IMR-90 (cell line): ENCODE measurements around the gene GRAMD1C. TPM values are rescaled to one million over a fixed set of nuclear protein-coding genes. Genes with fewer than 3 reads are reported as not detected.

Source experiments
- ATAC-seq: fragments of 200-7000 bp; cut with Tn5 transposase; 2 replicates; pipeline ENCODE4 v1.9.1; 2020; ENCODE audit warnings: low read depth, mild to moderate bottlenecking, moderate library complexity
- BruUV-seq: library from RNA; stranded (reverse); fragments of 400-500 nt; replicated peaks from 2 replicates; lab custom pipeline; 2021; lab: Mats Ljungman, UMichigan
- CTCF ChIA-PET: fragments of 300-600 bp; formaldehyde crosslinking; extraction: SDS; loops from one replicate; lab custom pipeline; 2021; ENCODE audit warnings: antibody characterized with exemption; lab: Yijun Ruan, JAX
- POLR2A ChIA-PET: fragments of 300-600 bp; sonication (Branson Sonifier 250); formaldehyde crosslinking; loops from one replicate; lab custom pipeline; 2022; ENCODE audit warnings: antibody characterized with exemption; ENCODE audit not compliant: unreplicated experiment; lab: Charles Lee
- DNase-seq: peaks from one replicate; pipeline ENCODE4 v3.0.0; 2013
- H2AFZ ChIP-seq: replicated peaks from 2 replicates; pipeline ENCODE3; 2013; ENCODE audit warnings: low read length, mild to moderate bottlenecking; ENCODE audit not compliant: poor library complexity
- H2AK5ac ChIP-seq: 2 replicates; pipeline ENCODE4 v1.6.1; 2013; ENCODE audit warnings: low read depth, low read length, inconsistent platforms
- H2AK9ac ChIP-seq: replicated peaks from 2 replicates; pipeline ENCODE3; 2013; ENCODE audit warnings: mild to moderate bottlenecking, low read depth, low read length, moderate library complexity; ENCODE audit not compliant: poor library complexity
- H2BK120ac ChIP-seq: 2 replicates; pipeline ENCODE4 v1.6.1; 2013; ENCODE audit warnings: low read depth, low read length, inconsistent platforms
- H2BK15ac ChIP-seq: 3 replicates; pipeline ENCODE4 v1.6.1; 2013; ENCODE audit warnings: low read depth, low read length, inconsistent platforms
- H2BK20ac ChIP-seq: 2 replicates; pipeline ENCODE4 v1.6.1; 2013; ENCODE audit warnings: low read depth, mild to moderate bottlenecking, inconsistent platforms, low read length, moderate library complexity
- H2BK5ac ChIP-seq: 2 replicates; pipeline ENCODE4 v1.6.1; 2013; ENCODE audit warnings: mild to moderate bottlenecking, low read depth, low read length, inconsistent platforms; ENCODE audit not compliant: poor library complexity, severe bottlenecking
- H3K14ac ChIP-seq: replicated peaks from 2 replicates; pipeline ENCODE4 v1.6.1; 2013; ENCODE audit warnings: low read depth, low read length, inconsistent platforms
- H3K18ac ChIP-seq: 2 replicates; pipeline ENCODE4 v1.6.1; 2013; ENCODE audit warnings: low read depth, low read length, control low read depth
- H3K23ac ChIP-seq: 2 replicates; pipeline ENCODE4 v1.6.1; 2013; ENCODE audit warnings: low read depth, low read length, inconsistent platforms
- H3K27ac ChIP-seq: 2 replicates; pipeline ENCODE4 v1.5.1; 2013; ENCODE audit warnings: mild to moderate bottlenecking, control low read depth, low read length; ENCODE audit not compliant: insufficient read depth
- H3K27me3 ChIP-seq: 2 replicates; pipeline ENCODE4 v1.6.1; 2013; ENCODE audit warnings: low read length; ENCODE audit not compliant: control insufficient read depth, insufficient read depth
- H3K36me3 ChIP-seq: 2 replicates; pipeline ENCODE4 v1.6.1; 2013; ENCODE audit warnings: low read length, mixed read lengths; ENCODE audit not compliant: control insufficient read depth, insufficient read depth
- H3K4ac ChIP-seq: 2 replicates; pipeline ENCODE4 v1.6.1; 2013; ENCODE audit warnings: low read depth, low read length, inconsistent platforms
- H3K4me1 ChIP-seq: 2 replicates; pipeline ENCODE4 v1.6.1; 2013; ENCODE audit warnings: low read length, mixed read lengths; ENCODE audit not compliant: control insufficient read depth, insufficient read depth
- H3K4me2 ChIP-seq: 2 replicates; pipeline ENCODE4 v1.6.1; 2013; ENCODE audit warnings: low read depth, mild to moderate bottlenecking, control low read depth, low read length, moderate library complexity
- H3K4me3 ChIP-seq: 2 replicates; pipeline ENCODE4 v1.5.1; 2013; ENCODE audit warnings: low read depth, mild to moderate bottlenecking, control low read depth, low read length, moderate library complexity; ENCODE audit not compliant: insufficient read depth
- H3K56ac ChIP-seq: 2 replicates; pipeline ENCODE4 v1.6.1; 2013; ENCODE audit warnings: low read length, inconsistent platforms; ENCODE audit not compliant: insufficient read depth; ENCODE audit errors: extremely low read depth
- H3K79me1 ChIP-seq, 2 experiments: 2 replicates each; pipeline ENCODE4 v1.6.1; 2013; ENCODE audit warnings: low read length in 2 of 2, inconsistent platforms in 1 of 2, low read depth in 1 of 2
- H3K9ac ChIP-seq: 2 replicates; pipeline ENCODE4 v1.6.1; 2013; ENCODE audit warnings: low read depth, low read length, control low read depth
- H3K9me1 ChIP-seq: 2 replicates; pipeline ENCODE4 v1.6.1; 2013; ENCODE audit warnings: low read length, inconsistent platforms; ENCODE audit not compliant: insufficient read depth
- H3K9me3 ChIP-seq: 2 replicates; pipeline ENCODE4 v1.6.1; 2013; ENCODE audit warnings: low read length; ENCODE audit not compliant: control insufficient read depth, insufficient read depth
- H4K20me1 ChIP-seq: 2 replicates; pipeline ENCODE4 v1.6.1; 2013; ENCODE audit warnings: low read length, inconsistent platforms; ENCODE audit not compliant: insufficient read depth
- H4K5ac ChIP-seq: 2 replicates; pipeline ENCODE4 v1.6.1; 2013; ENCODE audit warnings: mild to moderate bottlenecking, low read depth, low read length, control low read depth
- H4K8ac ChIP-seq, 2 experiments: 2 replicates each; pipeline ENCODE4 v1.6.1; 2013; ENCODE audit warnings: low read depth in 2 of 2, low read length in 2 of 2, control low read depth in 1 of 2, inconsistent platforms in 1 of 2
- H4K91ac ChIP-seq: 2 replicates; pipeline ENCODE4 v1.6.1; 2013; ENCODE audit warnings: low read depth, low read length, inconsistent platforms; ENCODE audit not compliant: insufficient read depth
- RFX5 ChIP-seq: IDR thresholded peaks from 2 replicates; pipeline ENCODE4 v1.8.0; 2012; ENCODE audit warnings: low read depth, mild to moderate bottlenecking, low read length, moderate library complexity
- WGBS, 2 experiments: methylation state at CpG; one replicate each; pipeline versions ENCODE4 v1.1.5 to v1.1.7; 2013; ENCODE audit warnings: missing lambda C conversion rate in 2 of 2; ENCODE audit not compliant: insufficient read length in 1 of 2; ENCODE audit errors: extremely low coverage in 2 of 2; 5-methylcytosine and 5-hydroxymethylcytosine counted together
- dilution Hi-C: fragments of 300-500 bp; cut with HindIII; formaldehyde crosslinking; loops from one replicate; pipeline ENCODE4 v1.14.3; 2018; ENCODE audit warnings: low sequenced_read_pairs; ENCODE audit not compliant: unreplicated experiment
- in situ Hi-C: fragments of 300-500 bp; cut with MboI; formaldehyde crosslinking; loops from 3 replicates; pipeline ENCODE4 v1.14.3; 2019; ENCODE audit warnings: low sequenced_read_pairs, inconsistent platforms, mixed read lengths
- intact Hi-C: fragments of 100-400 bp; cut with micrococcal nuclease; formaldehyde crosslinking; loops from 2 replicates; pipeline ENCODE4 v1.10.0; 2022
- polyA plus RNA-seq, 3 experiments: library from polyadenylated mRNA; depleted of rRNA; stranded (reverse); fragments of >200 nt; gene quantifications; 2 replicates each; pipeline ENCODE4 v1.2.3, GENCODE V29; 2012; ENCODE audit warnings: low replicate concordance in 1 of 3
- total RNA-seq: library from RNA; depleted of rRNA; stranded (reverse); fragments of >200 nt; gene quantifications from 2 replicates; pipeline ENCODE4 v1.2.3, GENCODE V29; 2012

The GRAMD1C gene
- total and polyA plus RNA-seq, 2 of the 4 experiments (the other 2 are of a cell fraction): 2.5 to 5.0 TPM

DNA sequence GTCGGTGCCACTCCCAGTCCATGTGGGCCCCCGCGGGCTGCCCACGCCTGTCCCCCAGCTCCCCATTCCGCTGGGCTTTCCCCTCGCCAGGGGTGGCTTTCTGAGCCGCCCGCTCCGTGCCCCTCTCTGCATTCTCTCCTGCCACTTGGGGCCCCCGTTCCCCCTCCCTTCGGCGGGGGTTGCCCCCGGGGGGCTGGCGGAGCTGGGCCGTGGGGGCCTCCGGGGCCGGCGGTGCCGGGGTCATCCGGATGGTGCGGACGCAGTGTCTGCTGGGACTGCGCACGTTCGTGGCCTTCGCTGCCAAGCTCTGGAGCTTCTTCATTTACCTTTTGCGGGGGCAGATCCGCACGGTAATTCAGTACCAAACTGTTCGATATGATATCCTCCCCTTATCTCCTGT lies 46.5 kb downstream of the GRAMD1C start:
- Histone ChIP-seq H3K14ac (no peak overlapping the region), H3K79me1 (no peaks in the 10 kb centered on the region), H2BK120ac (no peak overlapping the region), H3K27ac (no peak overlapping the region), H2AK5ac (no peak overlapping the region), H3K4me2 (no peak overlapping the region), H3K9ac (no peak overlapping the region), H3K27me3 (no peaks in the 10 kb centered on the region), H4K5ac (no peak overlapping the region), H3K23ac (no peak overlapping the region), H2BK20ac (no peak overlapping the region), H3K56ac (no peak overlapping the region), H3K18ac (no peak overlapping the region), H3K9me1 (no peaks in the 10 kb centered on the region), H4K8ac (no peak overlapping the region), H4K91ac (no peak overlapping the region), H3K4me3 (no peak overlapping the region), H3K4me1 (no peaks in the 10 kb centered on the region), H2AFZ (no peak overlapping the region), H3K4ac (no peak overlapping the region), H2BK15ac (no peak overlapping the region), H2AK9ac (no peak overlapping the region), H3K9me3 (no peaks in the 10 kb centered on the region), H3K36me3 (no peaks in the 10 kb centered on the region), H2BK5ac (no peak overlapping the region), H4K20me1 (no peaks in the 10 kb centered on the region)
- in situ Hi-C loops (no loop called here), dilution Hi-C loops (no loop called here), intact Hi-C loops (no loop called here)
- ATAC-seq (no peak), DNase-seq (no peak)
- no TSS peak for BruUV-seq
- no peak for TF ChIP-seq RFX5
- CTCF ChIA-PET: no interaction called here
- 93% methylated on average over 17 of the region's 30 CpGs; no CpG with 5 or more reads in 1 of the 2 experiments for WGBS, 2 experiments
- POLR2A ChIA-PET: no interaction called here
